ENCODE measurements around the gene SHPK. TPM values are rescaled to one million over a fixed set of nuclear protein-coding genes. Genes with fewer than 3 reads are reported as not detected.

SHPK gene
- total RNA-seq, 3 donors from 2014 or later, result 9.5 to 17.4 (median 16.4) TPM

DNA sequence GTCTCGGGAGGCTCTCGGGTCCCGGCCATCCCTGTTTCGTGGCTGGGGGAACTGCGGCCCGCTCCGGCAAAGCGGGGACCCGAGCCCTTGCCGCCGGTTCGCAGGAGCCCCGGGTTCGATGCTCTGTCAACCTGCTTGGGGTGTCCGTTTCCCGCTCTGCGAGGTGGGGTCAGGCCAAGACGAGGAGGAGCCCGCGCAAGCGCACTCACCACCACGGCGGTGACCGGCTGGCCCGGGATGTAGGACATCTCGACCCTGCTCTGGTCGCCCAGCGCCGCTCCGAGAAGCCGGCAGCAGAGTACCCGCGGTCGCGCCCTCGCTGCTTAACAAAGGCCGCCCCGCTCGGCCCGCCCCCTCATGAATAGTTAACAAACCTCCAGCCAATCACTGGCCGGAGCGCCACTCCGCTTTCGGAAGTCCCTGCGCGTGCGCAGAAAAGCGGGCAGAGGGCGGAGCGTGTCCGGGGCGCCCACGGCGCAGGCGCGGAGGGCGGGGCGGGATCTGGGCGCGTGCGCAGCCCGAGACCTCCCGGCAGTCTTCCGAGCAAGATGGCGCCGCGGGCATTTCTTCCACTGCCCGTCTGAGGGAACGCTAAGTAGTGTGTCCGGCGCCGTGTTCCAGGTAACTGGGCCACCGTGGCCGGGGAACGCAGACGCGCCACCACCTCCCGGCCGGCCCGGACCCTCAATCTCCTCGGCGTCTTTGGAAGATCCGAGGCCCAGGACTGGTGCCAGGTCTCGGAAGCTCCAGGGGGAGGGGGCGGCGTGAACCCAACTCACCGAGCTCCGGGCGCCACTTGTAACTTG, 32.4 kb upstream of the SHPK start, which contains the start of the genes EMC6 and TAX1BP3:
EMC6 (plus strand) TSS at position 534 of the 806 bp plus-strand sequence. CDS start 335 bp downstream, outside the sequence.
TAX1BP3 (minus strand) TSS at position 300 of the 806 bp plus-strand sequence; CDS start at position 248, 52 bp downstream.
- H3K4me1 ChIP-seq, result peaks cover 3 to 18% of the 10 kb centered on the region in 2 donors
- H3K27ac ChIP-seq, result peak within 1 kb of the TSS; percentile 97 to 99
- intact Hi-C loops (cut with DNase I; ENCODE audit: low total_unique reads), result no loop called here
- H3K4me3 ChIP-seq, result peak within 1 kb of the TSS; percentile 88 to 98 (median 90)
- peak; percentile 97 to 98 for DNase-seq (ENCODE audit: low spot score in 2 of 2)
- TF ChIP-seq POLR2A (IDR thresholded peaks at IDR 0.05) (peak; percentile 37), CTCF (IDR thresholded peaks at IDR 0.05) (no peak), POLR2AphosphoS5 (IDR thresholded peaks at IDR 0.05) (peak; percentile 36 to 89 (median 58))
- H3K9me3 ChIP-seq, result no peaks in the 10 kb centered on the region
- H3K27me3 ChIP-seq, result no peaks in the 10 kb centered on the region
- no peaks in the 10 kb centered on the region for H3K36me3 ChIP-seq

GRCh38 chr17:3667366-3668278, 31.6 kb upstream of the SHPK start:
- Histone ChIP-seq H3K36me3 (no peaks in the 10 kb centered on the region), H3K27ac (peak overlapping the region; percentile 97 to 99), H3K4me3 (peak overlapping the region; percentile 88 to 98 (median 90)), H3K9me3 (no peaks in the 10 kb centered on the region), H3K27me3 (no peaks in the 10 kb centered on the region), H3K4me1 (peaks cover 3 to 18% of the 10 kb centered on the region in 2 donors)
- no peak for TF ChIP-seq POLR2A (IDR thresholded peaks at IDR 0.05)
- TF ChIP-seq POLR2AphosphoS5 (IDR thresholded peaks at IDR 0.05), result peak in 2 of 3 donors; percentile 14 to 52
- intact Hi-C loops (cut with DNase I; ENCODE audit: low total_unique reads), result no loop called here
- DNase-seq (ENCODE audit: low spot score in 2 of 2), result peak; percentile 82 to 88

DNA sequence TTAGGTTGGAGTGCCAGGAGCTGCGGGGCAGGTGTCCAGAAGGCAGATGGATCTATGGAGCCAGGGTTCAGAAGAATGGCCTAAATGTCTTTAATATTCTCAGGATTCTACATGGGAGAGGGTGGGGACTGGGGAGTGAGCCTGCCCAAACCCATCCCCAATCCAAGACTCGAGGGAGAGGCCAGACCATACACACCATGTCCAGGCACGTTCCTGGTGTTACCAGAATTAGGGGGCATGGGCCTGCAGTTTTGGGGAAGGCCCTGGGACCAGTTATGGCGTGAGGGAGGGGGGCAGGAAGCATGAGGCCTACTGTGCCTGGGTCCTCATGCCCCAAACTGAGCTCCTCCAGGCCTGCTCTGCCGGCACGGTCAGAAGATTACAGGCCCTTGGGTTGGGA, 30.5 kb upstream of the SHPK start:
- H3K4me3 ChIP-seq, result peak overlapping the region in 2 of 3 donors; percentile 88 to 98

DNA sequence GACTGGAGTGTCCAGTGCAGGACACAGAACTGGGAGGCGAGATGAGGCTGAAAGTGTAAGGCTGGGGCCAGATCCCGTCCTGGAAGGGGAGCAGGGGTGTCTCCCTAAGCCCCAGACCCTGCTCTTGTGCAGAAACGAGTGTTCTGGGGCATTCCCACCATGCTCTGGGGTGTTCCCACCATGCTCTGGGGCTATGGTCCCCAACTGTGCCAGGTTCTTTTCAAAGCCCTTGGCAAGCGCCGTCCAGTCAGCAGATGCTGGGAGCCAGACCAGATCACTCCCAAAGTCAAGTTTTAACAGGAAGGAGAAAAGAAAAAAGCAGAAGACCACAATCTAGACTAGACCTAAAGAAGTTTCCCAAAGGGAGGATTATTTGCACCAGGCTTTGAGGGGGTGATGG, 29.8 kb upstream of the SHPK start:
- no peaks in the 10 kb centered on the region for H3K36me3 ChIP-seq
- H3K4me1 ChIP-seq, result peaks cover 3 to 18% of the 10 kb centered on the region in 2 donors
- intact Hi-C loops (cut with DNase I; ENCODE audit: low total_unique reads), result no loop called here
- no peak overlapping the region for H3K27ac ChIP-seq
- H3K9me3 ChIP-seq, result no peaks in the 10 kb centered on the region
- no peaks in the 10 kb centered on the region for H3K27me3 ChIP-seq
- DNase-seq (ENCODE audit: low spot score in 2 of 2), result no peak
- TF ChIP-seq POLR2A (IDR thresholded peaks at IDR 0.05) (no peak), POLR2AphosphoS5 (IDR thresholded peaks at IDR 0.05) (no peak), CTCF (IDR thresholded peaks at IDR 0.05) (no peak)
- no peak overlapping the region for H3K4me3 ChIP-seq

More for the DNA sequence above, 30.5 kb upstream of the SHPK start:
- H3K36me3 ChIP-seq, result no peaks in the 10 kb centered on the region
- no peaks in the 10 kb centered on the region for H3K27me3 ChIP-seq
- TF ChIP-seq POLR2A (IDR thresholded peaks at IDR 0.05) (no peak), CTCF (IDR thresholded peaks at IDR 0.05) (no peak), POLR2AphosphoS5 (IDR thresholded peaks at IDR 0.05) (no peak)
- H3K4me1 ChIP-seq, result peaks cover 3 to 18% of the 10 kb centered on the region in 2 donors
- H3K9me3 ChIP-seq, result no peaks in the 10 kb centered on the region
- peak overlapping the region in 1 of 2 donors; percentile 35 for H3K27ac ChIP-seq
- DNase-seq (ENCODE audit: low spot score in 2 of 2), result no peak
- intact Hi-C loops (cut with DNase I; ENCODE audit: low total_unique reads), result no loop called here
